Panc1 (cell line): ENCODE measurements around the gene ESRRB. TPM values are rescaled to one million over a fixed set of nuclear protein-coding genes. Genes with fewer than 3 reads are reported as not detected.

Experiments
- ATAC-seq: fragments of 200-7000 bp; cut with Tn5 transposase; 2 replicates; pipeline ENCODE4 v1.9.1; 2020; ENCODE audit warnings: mild to moderate bottlenecking, moderate library complexity
- BruUV-seq: library from RNA; stranded (reverse); fragments of 400-500 nt; replicated peaks from 2 replicates; lab custom pipeline; 2021; lab: Mats Ljungman, UMichigan
- CTCF ChIA-PET: fragments of 300-600 bp; sonication (Branson Sonifier 250); formaldehyde crosslinking; loops from one replicate; lab custom pipeline; 2022; ENCODE audit warnings: antibody characterized with exemption; lab: Charles Lee
- POLR2A ChIA-PET: fragments of 300-600 bp; sonication (Branson Sonifier 250); formaldehyde crosslinking; loops from one replicate; lab custom pipeline; 2022; ENCODE audit warnings: antibody characterized with exemption; lab: Charles Lee
- DNase-seq: peaks from one replicate; pipeline ENCODE4 v3.0.0-alpha.2; 2010; ENCODE audit warnings: low read depth, low spot score
- H3K27ac ChIP-seq: 2 replicates; pipeline ENCODE4 v1.5.1; 2011; ENCODE audit warnings: mild to moderate bottlenecking, low read length, inconsistent platforms
- H3K27me3 ChIP-seq: fragments of 200-500 bp; sonication (Bioruptor generic); 2 replicates; pipeline ENCODE4 v1.6.0; 2014; ENCODE audit warnings: low read length, inconsistent platforms; ENCODE audit not compliant: control insufficient read depth, insufficient read depth
- H3K36me3 ChIP-seq: fragments of 200-500 bp; sonication (Bioruptor generic); 2 replicates; pipeline ENCODE4 v1.5.1; 2014; ENCODE audit warnings: inconsistent platforms, mild to moderate bottlenecking, low read length, moderate library complexity; ENCODE audit not compliant: control insufficient read depth, insufficient read depth
- H3K4me1 ChIP-seq: 2 replicates; pipeline ENCODE4 v1.5.1; 2011; ENCODE audit warnings: inconsistent platforms, mild to moderate bottlenecking, low read length, moderate library complexity; ENCODE audit not compliant: control insufficient read depth, insufficient read depth
- H3K4me3 ChIP-seq, 2 experiments: 2 replicates each; pipeline ENCODE4 v1.5.1; 2011 to 2012; ENCODE audit warnings: low read depth in 2 of 2, low read length in 2 of 2, mild to moderate bottlenecking in 2 of 2, inconsistent platforms in 1 of 2, moderate library complexity in 1 of 2
- H3K9me3 ChIP-seq: fragments of 200-500 bp; sonication (Bioruptor generic); 2 replicates; pipeline ENCODE4 v1.5.1; 2014; ENCODE audit warnings: low read depth, mild to moderate bottlenecking, inconsistent platforms, low read length, moderate library complexity; ENCODE audit not compliant: control insufficient read depth, insufficient read depth
- POLR2AphosphoS5 ChIP-seq: IDR thresholded peaks from 2 replicates; pipeline ENCODE4 v1.6.1; 2012; ENCODE audit warnings: mild to moderate bottlenecking, low read depth, low read length, moderate library complexity
- SIN3A ChIP-seq: IDR thresholded peaks from 2 replicates; pipeline ENCODE4 v1.6.1; 2012; ENCODE audit warnings: low read depth, mild to moderate bottlenecking, low read length, moderate library complexity, borderline replicate concordance; ENCODE audit not compliant: insufficient read depth
- TCF7L2 ChIP-seq: IDR thresholded peaks from 2 replicates; pipeline ENCODE4 v1.6.1; 2011; ENCODE audit warnings: mild to moderate bottlenecking, low read depth, low read length, inconsistent platforms
- in situ Hi-C: cut with HindIII; loops from 2 replicates; pipeline ENCODE4 v1.10.0; 2016; ENCODE audit warnings: low sequenced_read_pairs, low pct_unique_long_range_greater_than_20kb
- intact Hi-C: fragments of 100-400 bp; cut with micrococcal nuclease; formaldehyde crosslinking; loops from one replicate; pipeline ENCODE4 v1.10.0; 2022; ENCODE audit not compliant: unreplicated experiment
- total RNA-seq: library from RNA; stranded (reverse); gene quantifications from one replicate; pipeline ENCODE4 v1.2.1, GENCODE V29; 2021; ENCODE audit not compliant: unreplicated experiment
- TF ChIP-seq, protein P1 (sequence below): fragments of 450-650 bp; IDR thresholded peaks from 2 replicates; pipeline ENCODE4 v1.5.1; 2017; ENCODE audit warnings: mild to moderate bottlenecking
- TF ChIP-seq, protein P2 (sequence below), 2 experiments: IDR thresholded peaks; 2 replicates each; pipeline ENCODE4 v1.6.1; 2011 to 2012; ENCODE audit warnings: low read depth in 2 of 2, control low read depth in 1 of 2, low read length in 1 of 2, mild to moderate bottlenecking in 1 of 2, moderate library complexity in 1 of 2; ENCODE audit not compliant: insufficient read depth in 1 of 2

Gene ESRRB
- total RNA-seq, 1 experiment from 2014 or later = not detected

- DNase-seq (no peak), ATAC-seq (no peak)
- ChIA-PET CTCF (no interaction called here), POLR2A (no interaction called here)
- TF ChIP-seq, protein P1, sequence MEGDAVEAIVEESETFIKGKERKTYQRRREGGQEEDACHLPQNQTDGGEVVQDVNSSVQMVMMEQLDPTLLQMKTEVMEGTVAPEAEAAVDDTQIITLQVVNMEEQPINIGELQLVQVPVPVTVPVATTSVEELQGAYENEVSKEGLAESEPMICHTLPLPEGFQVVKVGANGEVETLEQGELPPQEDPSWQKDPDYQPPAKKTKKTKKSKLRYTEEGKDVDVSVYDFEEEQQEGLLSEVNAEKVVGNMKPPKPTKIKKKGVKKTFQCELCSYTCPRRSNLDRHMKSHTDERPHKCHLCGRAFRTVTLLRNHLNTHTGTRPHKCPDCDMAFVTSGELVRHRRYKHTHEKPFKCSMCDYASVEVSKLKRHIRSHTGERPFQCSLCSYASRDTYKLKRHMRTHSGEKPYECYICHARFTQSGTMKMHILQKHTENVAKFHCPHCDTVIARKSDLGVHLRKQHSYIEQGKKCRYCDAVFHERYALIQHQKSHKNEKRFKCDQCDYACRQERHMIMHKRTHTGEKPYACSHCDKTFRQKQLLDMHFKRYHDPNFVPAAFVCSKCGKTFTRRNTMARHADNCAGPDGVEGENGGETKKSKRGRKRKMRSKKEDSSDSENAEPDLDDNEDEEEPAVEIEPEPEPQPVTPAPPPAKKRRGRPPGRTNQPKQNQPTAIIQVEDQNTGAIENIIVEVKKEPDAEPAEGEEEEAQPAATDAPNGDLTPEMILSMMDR = no peak
- TF ChIP-seq POLR2AphosphoS5 = no peak
- TF ChIP-seq TCF7L2 = no peak
- TF ChIP-seq, protein P2, sequence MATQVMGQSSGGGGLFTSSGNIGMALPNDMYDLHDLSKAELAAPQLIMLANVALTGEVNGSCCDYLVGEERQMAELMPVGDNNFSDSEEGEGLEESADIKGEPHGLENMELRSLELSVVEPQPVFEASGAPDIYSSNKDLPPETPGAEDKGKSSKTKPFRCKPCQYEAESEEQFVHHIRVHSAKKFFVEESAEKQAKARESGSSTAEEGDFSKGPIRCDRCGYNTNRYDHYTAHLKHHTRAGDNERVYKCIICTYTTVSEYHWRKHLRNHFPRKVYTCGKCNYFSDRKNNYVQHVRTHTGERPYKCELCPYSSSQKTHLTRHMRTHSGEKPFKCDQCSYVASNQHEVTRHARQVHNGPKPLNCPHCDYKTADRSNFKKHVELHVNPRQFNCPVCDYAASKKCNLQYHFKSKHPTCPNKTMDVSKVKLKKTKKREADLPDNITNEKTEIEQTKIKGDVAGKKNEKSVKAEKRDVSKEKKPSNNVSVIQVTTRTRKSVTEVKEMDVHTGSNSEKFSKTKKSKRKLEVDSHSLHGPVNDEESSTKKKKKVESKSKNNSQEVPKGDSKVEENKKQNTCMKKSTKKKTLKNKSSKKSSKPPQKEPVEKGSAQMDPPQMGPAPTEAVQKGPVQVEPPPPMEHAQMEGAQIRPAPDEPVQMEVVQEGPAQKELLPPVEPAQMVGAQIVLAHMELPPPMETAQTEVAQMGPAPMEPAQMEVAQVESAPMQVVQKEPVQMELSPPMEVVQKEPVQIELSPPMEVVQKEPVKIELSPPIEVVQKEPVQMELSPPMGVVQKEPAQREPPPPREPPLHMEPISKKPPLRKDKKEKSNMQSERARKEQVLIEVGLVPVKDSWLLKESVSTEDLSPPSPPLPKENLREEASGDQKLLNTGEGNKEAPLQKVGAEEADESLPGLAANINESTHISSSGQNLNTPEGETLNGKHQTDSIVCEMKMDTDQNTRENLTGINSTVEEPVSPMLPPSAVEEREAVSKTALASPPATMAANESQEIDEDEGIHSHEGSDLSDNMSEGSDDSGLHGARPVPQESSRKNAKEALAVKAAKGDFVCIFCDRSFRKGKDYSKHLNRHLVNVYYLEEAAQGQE (IDR thresholded peaks at IDR 0.05; ENCODE audit: insufficient read depth in 1 of 2, low read depth in 2 of 2, low read length in 1 of 2) = no peak
- no peak for TF ChIP-seq SIN3A
- intact Hi-C loops (no loop called here), in situ Hi-C loops (no loop called here)
- Histone ChIP-seq H3K36me3 (no peaks in the 10 kb centered on the region), H3K4me3 (no peak overlapping the region), H3K9me3 (no peaks in the 10 kb centered on the region), H3K27me3 (no peaks in the 10 kb centered on the region; the same call in 1 of the 2 replicates), H3K27ac (no peak overlapping the region), H3K4me1 (no peaks in the 10 kb centered on the region)
- no TSS peak for BruUV-seq
These were observed 140.9 kb downstream of the ESRRB start for GRCh38 chr14:76516884-76517283.

- H3K4me3 ChIP-seq = no peak overlapping the region
- no peak for ATAC-seq
- POLR2A ChIA-PET = no interaction called here
- no peaks in the 10 kb centered on the region for H3K4me1 ChIP-seq
- DNase-seq = no peak
- TF ChIP-seq, protein P1 = no peak
- TF ChIP-seq POLR2AphosphoS5 = no peak
- TF ChIP-seq, protein P2 (IDR thresholded peaks at IDR 0.05; ENCODE audit: insufficient read depth in 1 of 2, low read depth in 2 of 2, low read length in 1 of 2) = no peak
- TF ChIP-seq TCF7L2 = no peak
- no peak for TF ChIP-seq SIN3A
- H3K36me3 ChIP-seq = no peaks in the 10 kb centered on the region
- CTCF ChIA-PET = no interaction called here
- intact Hi-C loops = no loop called here
- H3K9me3 ChIP-seq = no peaks in the 10 kb centered on the region
- in situ Hi-C loops = no loop called here
- no peaks in the 10 kb centered on the region; the same call in 1 of the 2 replicates for H3K27me3 ChIP-seq
- H3K27ac ChIP-seq = no peak overlapping the region
- BruUV-seq = no TSS peak
These were observed 142.4 kb downstream of the ESRRB start for GRCh38 chr14:76518366-76518765.
